ENCODE results near the gene ETV1.

The ETV1 gene

GRCh38 chr7:13878154-13878553, 111.3 kb downstream of the ETV1 start:
- DNase-seq = no peak

- DNase-seq = no peak
Observed at GRCh38 chr7:13875496-13876074, 113.9 kb downstream of the ETV1 start.

- no peak for DNase-seq
Observed at GRCh38 chr7:13874783-13875182, 114.7 kb downstream of the ETV1 start.

- no peak for DNase-seq
Observed at GRCh38 chr7:13872709-13873108, 116.8 kb downstream of the ETV1 start.

GRCh38 chr7:13871008-13871407, 118.5 kb downstream of the ETV1 start:
- no peak for DNase-seq

- DNase-seq = no peak
Observed at GRCh38 chr7:13860734-13861133, 128.7 kb downstream of the ETV1 start.

- no peak for DNase-seq
Observed at GRCh38 chr7:13856012-13856411, 133.5 kb downstream of the ETV1 start.

GRCh38 chr7:13852281-13852968, 137.0 kb downstream of the ETV1 start:
- no peak for DNase-seq

GRCh38 chr7:13851736-13852135, 137.7 kb downstream of the ETV1 start:
- DNase-seq = peak; percentile 66

GRCh38 chr7:13850185-13850752, 139.2 kb downstream of the ETV1 start:
- no peak for DNase-seq

GRCh38 chr7:13849163-13849892, 140.1 kb downstream of the ETV1 start:
- no peak for DNase-seq

- no peak for DNase-seq
Observed at GRCh38 chr7:13848681-13849131, 140.8 kb downstream of the ETV1 start.

- DNase-seq = no peak
Observed at GRCh38 chr7:13846386-13846785, 143.1 kb downstream of the ETV1 start.

- DNase-seq = no peak
Observed at GRCh38 chr7:13845601-13846000, 143.9 kb downstream of the ETV1 start.

- no peak for DNase-seq
Observed at GRCh38 chr7:13844954-13845353, 144.5 kb downstream of the ETV1 start.

- DNase-seq = no peak
Observed at GRCh38 chr7:13841284-13841683, 148.2 kb downstream of the ETV1 start.

All from NCI-H187 treated with DMSO at 0.1 percent for 48 hours (cell line).